ENCODE data around the gene A2ML1. TPM values are rescaled to one million over a fixed set of nuclear protein-coding genes. Genes with fewer than 3 reads are reported as not detected.
"Not testable (repeated sequence)": the region's sequence is repeated elsewhere in the genome, so short reads cannot be mapped to it uniquely, and the experiment has no call there.

A2ML1 gene
- not detected in 2 replicates for total RNA-seq

DNA sequence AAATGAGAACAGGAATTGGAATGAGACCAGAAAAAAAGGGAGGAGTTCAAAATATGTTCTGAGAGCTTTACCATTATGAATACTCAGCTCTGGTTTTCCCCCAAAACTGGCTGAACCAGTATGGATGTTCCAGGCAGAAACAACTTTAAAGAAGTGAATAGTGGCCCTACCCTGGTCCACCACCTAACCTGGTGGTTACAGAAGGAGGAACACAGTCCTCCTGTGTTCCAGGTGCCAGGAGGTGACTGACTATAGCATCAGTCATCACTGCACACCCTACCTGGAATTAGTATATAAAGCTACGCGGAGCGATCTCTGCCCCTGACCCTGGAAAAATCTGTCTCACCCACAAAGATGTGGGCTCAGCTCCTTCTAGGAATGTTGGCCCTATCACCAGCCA is at the start of gene A2ML1:
Gene A2ML1 (plus strand): TSS at position 324 of the 400 bp plus-strand sequence. CDS start 31 bp downstream, at position 355.
- no peak for DNase-seq (ENCODE audit: low read depth in 2 of 2)

DNA sequence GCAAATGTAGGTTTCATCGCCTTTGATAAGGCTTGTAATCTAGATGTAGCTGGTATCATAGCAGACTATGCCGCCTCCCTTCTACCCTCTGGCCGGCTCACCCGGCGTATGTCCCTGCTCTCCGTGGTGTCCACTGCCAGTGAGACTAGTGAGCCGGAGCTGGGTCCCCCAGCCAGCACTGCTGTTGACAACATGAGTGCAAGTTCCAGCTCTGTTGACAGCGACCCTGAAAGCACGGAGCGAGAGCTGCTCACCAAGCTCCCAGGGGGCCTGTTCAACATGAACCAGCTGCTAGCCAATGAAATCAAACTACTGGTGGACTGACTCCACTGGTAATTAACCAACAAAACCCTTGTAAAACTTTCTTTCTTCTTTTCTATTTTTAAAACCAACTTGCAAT is 49.0 kb upstream of the A2ML1 start:
- no peak for DNase-seq (ENCODE audit: low read depth in 2 of 2)

DNA sequence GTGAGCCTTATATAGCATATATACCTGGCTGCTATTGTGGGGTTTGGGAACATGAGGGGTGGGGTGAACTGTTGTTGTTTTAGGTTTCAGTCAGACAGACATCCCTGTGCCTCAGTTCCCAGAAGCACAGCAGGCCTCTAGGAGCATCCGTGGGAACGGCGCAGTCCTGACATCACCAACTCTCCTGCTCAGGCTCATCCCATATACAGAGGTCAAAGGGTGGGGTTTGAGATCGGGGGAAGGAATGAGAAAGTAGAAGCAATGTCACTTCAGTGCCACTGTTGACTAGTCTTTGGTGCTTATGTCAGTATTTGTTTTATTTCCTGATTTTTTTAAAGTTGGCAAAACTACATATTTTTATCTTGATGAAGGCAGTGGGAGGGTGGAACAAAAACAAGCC is 43.1 kb upstream of the A2ML1 start:
- no peak for DNase-seq (ENCODE audit: low read depth in 2 of 2)

DNA sequence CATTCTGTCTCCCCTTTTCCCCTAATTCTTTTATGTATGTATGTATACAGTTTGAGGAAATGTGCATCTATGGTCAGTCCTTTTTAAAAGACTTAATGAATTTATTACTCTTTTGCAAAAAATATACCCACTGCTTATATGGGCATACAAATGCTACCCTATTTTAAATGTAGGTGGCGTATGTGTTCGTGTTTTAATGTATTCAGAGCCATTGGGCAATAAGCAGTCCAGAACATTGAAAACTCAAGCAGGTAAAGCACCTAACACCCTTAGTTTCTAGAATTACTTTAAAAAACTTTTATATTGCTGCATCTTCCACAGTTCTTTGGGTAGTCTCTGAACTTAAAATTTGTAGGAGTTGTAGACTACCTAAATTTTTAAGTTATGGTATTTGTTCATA is 42.6 kb upstream of the A2ML1 start:
- no peak for DNase-seq (ENCODE audit: low read depth in 2 of 2)

DNA sequence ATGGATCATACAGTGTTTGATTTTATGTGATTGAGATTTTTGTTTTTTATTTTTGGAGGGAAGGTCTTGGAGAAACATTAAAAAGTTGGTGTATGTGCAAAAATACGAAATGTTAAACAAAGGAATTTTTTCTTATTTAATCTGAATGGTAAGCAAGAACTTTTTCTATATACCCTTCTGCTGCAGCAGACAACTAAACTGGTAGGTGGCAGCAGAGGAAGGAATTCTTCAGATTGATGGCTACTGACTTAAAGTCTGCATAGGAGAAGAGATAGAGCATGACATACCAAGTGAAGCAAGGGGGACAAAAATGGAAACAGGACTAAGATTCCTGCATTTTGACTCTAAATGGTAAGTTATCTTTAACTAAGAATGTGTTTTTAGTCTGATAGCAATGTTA is 42.0 kb upstream of the A2ML1 start:
- DNase-seq (ENCODE audit: low read depth in 2 of 2), result peak in 1 of 2 donors; percentile 33

- DNase-seq (ENCODE audit: low read depth in 2 of 2), result no peak
Observed at GRCh38 chr12:8781381-8782127, 40.9 kb upstream of the A2ML1 start.

GRCh38 chr12:8784290-8784888 is 38.0 kb upstream of the A2ML1 start:
- DNase-seq (ENCODE audit: low read depth in 2 of 2), result no peak

GRCh38 chr12:8785499-8785898 is 36.9 kb upstream of the A2ML1 start:
- no peak for DNase-seq (ENCODE audit: low read depth in 2 of 2)

- not testable (repeated sequence) for DNase-seq (ENCODE audit: low read depth in 2 of 2)
Observed at GRCh38 chr12:8787206-8787605, 35.2 kb upstream of the A2ML1 start.

DNA sequence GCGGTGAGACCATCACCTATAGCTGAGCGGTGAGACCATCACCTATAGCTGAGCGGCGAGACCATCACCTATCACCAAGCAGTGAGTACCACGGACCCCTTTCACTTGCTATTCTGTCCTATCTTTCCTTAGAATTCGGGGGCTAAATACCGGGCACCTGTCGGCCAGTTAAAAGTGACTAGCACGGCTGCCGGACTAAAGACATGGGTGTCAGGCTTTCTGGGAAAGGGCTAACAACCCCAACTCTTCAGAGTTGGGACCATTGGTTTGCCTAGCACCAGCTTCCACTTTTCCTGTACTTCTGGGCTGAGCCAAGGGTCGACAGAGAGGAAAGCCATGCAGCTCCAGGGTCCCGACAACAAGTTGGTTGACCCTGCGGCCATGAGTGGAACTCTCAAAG is 33.7 kb upstream of the A2ML1 start:
- not testable (repeated sequence) for DNase-seq (ENCODE audit: low read depth in 2 of 2)

GRCh38 chr12:8789341-8790013 is 32.9 kb upstream of the A2ML1 start:
- DNase-seq (ENCODE audit: low read depth in 2 of 2), result not testable (repeated sequence)

DNA sequence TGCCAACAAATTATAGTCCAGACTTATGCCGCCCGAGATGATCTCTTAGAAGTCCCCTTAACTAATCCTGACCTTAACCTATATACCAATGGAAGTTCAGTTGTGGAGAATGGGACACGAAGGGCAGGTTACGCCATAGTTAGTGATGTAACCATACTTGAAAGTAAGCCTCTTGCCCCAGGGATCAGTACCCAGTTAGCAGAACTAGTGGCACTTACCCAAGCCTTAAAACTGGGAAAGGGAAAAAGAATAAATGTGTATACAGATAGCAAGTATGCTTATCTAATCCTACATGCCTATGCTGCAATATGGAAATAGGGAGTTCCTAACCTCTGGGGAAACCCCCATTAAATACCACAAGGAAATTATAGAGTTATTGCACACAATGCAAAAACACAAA is 29.2 kb upstream of the A2ML1 start:
- not testable (repeated sequence) for DNase-seq (ENCODE audit: low read depth in 2 of 2)

DNA sequence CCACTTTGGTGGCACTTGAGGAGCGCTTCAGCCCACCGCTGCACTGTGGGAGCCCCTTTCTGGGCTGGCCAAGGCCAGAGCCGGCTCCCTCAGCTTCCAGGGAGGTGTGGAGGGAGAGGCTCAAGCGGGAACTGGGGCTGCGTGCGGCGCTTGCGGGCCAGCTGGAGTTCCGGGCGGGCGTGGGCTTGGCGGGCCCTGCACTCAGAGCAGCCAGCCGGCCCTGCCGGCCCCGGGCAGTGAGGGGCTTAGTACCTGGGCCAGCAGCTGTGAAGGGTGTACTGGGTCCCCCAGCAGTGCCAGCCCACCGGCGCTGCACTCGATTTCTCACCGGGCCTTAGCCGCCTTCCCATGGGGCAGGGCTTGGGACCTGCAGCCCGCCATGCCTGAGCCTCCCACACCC is 27.8 kb upstream of the A2ML1 start:
- DNase-seq (ENCODE audit: low read depth in 2 of 2), result not testable (repeated sequence)

- no peak for DNase-seq (ENCODE audit: low read depth in 2 of 2)
Observed at GRCh38 chr12:8796831-8797626, 25.4 kb upstream of the A2ML1 start.

DNA sequence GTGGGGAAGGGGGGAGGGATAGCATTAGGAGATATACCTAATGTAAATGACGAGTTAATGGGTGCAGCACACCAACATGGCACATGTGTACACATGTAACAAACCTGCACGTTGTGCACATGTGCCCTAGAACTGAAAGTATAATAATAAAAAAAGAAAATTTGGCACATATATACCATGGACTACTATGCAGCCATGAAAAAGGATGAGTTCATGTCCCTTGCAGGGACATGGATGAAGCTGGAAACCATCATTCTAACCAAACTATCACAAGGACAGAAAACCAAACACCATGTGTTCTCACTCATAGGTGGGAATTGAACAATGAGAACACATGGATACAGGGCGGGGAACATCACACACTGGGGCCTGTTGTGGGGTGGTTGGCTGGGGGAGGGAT is 21.2 kb upstream of the A2ML1 start:
- not testable (repeated sequence) for DNase-seq (ENCODE audit: low read depth in 2 of 2)

DNA sequence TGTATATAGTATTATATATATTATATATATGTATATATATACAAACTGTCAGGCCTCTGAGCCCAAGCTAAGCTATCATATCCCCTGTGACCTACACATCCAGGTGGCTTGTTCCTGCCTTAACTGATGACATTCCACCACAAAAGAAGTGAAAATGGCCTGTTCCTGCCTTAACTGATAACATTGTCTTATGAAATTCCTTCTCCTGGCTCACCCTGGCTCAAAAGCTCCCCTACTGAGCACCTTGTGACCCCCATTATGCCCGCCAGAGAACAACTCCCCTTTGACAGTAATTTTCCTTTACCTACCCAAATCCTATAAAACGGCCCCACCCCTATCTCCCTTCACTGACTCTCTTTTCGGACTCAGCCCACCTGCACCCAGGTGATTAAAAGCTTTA is 17.6 kb upstream of the A2ML1 start:
- DNase-seq (ENCODE audit: low read depth in 2 of 2), result not testable (repeated sequence)

DNA sequence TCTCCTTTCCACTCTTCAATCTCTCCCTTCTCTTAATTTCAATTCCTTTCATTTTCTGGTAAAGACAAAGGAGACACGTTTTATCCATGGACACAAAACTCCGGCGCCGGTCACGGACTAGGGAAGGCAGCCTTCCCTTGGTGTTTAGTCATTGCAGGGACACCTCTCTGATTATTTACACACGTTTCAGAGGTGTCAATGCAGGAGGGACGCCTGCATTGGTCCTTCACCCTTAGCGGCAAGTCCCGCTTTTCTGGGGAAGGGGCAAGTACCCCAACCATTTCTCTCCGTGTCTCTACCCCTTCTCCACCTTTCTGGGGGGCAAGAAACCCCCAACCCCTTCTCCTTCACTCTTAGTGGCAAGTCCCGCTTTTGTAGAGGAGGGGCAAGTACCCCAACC is 16.9 kb upstream of the A2ML1 start:
- DNase-seq (ENCODE audit: low read depth in 2 of 2), result not testable (repeated sequence)

GRCh38 chr12:8807084-8807483 is 15.3 kb upstream of the A2ML1 start:
- not testable (repeated sequence) for DNase-seq (ENCODE audit: low read depth in 2 of 2)

DNA sequence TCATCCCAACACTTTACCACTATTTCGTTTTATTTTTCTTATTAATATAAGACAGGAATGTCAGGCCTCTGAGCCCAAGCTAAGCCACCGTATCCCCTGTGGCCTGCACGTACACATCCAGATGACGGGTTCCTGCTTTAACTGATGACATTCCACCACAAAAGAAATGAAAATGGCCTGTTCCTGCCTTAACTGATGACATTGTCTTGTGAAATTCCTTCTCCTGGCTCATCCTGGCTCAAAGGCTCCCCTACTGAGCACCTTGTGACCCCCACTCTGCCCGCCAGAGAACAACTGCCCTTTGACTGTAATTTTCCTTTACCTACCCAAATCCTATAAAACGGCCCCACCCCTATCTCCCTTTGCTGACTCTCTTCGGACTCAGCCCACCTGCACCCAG is 12.3 kb upstream of the A2ML1 start:
- DNase-seq (ENCODE audit: low read depth in 2 of 2), result not testable (repeated sequence)

- DNase-seq (ENCODE audit: low read depth in 2 of 2), result no peak
Observed at GRCh38 chr12:8813572-8814357, 8.7 kb upstream of the A2ML1 start.

DNA sequence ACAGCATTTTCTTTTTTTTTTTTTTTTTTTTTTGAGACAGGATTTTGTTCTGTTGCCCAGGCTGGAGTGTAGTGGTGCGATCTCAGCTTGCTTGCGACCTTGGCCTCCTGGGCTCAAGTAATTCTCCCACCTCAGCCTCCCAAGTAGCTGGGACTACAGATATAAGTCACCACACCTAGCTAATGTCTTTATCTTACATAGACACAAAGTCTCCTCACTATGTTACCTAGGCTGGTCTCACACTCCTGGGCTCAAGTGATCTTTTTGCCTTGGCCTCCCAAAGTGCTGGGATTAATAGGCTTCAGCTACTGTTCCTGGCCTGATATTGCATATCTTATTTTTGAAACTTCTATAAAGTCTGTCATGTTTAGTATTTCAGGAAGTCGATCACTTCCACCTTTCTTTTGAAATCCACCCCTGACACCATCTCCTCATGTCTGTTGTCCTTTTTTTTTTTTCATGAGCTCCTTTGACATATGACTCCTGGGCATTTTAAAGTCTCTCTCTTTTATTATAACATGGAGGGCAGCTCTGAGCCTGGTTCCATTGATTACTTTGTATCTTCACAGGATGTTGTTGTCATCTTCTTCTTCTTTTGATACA is 5.9 kb upstream of the A2ML1 start:
- DNase-seq (ENCODE audit: low read depth in 2 of 2), result no peak
